GM20000 (cell line): ENCODE results near the gene ADGB.

Experiments
- DNase-seq: peaks from one replicate; pipeline ENCODE4 v3.0.0; 2012; ENCODE audit warnings: low spot score
- TF ChIP-seq, protein P1 (sequence below): IDR thresholded peaks from 2 replicates; pipeline ENCODE4 v1.5.1; 2012; ENCODE audit warnings: mild to moderate bottlenecking, control low read depth; ENCODE audit errors: extremely low read depth, missing control alignments

ADGB gene

DNA sequence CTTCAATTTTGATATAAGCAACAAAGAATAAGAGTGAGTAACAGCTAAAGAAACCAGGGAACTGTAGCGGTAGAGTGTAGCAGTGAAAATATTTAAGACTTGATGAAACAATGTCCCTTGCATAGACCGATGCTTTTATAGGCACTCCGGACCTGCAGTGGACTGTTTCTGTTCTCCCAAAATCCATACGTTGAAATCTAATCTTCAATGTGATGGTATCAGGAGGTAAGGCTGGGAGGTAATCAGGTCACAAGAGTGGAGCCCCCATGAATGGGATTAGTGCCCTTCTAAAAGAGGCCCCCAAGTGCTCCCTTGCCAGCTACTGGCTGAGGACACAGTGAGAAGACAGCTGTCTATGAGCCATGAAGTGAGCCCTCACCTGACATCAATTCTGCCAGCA is 260.4 kb downstream of the ADGB start:
- TF ChIP-seq, protein P1, sequence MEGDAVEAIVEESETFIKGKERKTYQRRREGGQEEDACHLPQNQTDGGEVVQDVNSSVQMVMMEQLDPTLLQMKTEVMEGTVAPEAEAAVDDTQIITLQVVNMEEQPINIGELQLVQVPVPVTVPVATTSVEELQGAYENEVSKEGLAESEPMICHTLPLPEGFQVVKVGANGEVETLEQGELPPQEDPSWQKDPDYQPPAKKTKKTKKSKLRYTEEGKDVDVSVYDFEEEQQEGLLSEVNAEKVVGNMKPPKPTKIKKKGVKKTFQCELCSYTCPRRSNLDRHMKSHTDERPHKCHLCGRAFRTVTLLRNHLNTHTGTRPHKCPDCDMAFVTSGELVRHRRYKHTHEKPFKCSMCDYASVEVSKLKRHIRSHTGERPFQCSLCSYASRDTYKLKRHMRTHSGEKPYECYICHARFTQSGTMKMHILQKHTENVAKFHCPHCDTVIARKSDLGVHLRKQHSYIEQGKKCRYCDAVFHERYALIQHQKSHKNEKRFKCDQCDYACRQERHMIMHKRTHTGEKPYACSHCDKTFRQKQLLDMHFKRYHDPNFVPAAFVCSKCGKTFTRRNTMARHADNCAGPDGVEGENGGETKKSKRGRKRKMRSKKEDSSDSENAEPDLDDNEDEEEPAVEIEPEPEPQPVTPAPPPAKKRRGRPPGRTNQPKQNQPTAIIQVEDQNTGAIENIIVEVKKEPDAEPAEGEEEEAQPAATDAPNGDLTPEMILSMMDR = no peak
- DNase-seq = no peak

DNA sequence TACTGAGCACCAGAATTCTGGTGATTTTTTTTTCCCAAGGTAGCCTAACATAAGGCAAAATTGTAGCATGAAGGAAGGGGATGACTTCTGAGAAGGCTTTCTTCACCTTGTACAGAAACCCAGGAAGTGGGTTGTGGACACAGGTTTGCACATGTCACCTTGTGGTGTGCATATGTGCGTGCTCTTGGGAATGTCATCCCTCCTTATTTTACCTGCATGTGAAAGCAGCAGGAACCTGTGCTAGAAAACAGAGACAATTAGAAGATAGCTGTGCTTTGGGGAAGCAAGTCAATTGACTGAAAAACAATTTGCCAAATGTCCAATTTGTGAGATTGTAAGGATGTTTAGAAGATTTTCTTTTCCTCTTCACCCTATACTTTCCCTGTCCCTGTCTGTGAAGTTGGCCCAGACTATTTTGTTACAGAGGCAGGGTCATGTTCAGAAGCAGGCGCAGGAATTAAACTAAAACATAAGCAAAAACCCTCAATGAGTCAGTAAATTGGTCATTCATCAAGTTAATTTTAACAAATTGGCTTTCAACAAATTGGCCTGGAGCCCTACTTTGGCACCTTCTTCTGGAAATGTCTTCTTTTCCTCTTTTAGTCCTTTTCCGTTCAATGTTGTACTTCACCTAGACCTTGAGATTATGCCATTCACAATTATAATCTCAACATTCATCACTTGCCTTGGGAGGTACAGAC is 261.2 kb downstream of the ADGB start:
- no peak for DNase-seq

DNA sequence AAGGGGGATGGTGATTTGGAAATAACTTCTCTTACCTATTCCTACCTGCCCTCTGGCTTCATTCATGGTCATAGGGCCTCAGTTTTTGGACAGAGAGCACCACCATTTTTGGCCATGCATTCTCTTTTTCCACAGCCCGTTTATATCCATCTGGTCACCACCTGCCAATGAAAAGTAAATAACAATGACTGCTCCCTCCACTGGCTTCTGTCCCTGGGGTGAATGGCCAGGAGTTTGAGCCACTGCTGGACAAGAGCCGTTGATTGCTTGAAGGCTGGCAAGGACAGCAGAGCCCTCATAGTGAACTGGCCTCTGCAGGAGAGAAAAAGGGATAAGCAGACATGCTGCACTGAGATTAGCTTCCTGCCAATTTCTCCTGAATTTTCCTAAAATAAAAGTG is 261.8 kb downstream of the ADGB start:
- TF ChIP-seq, protein P1 = no peak
- no peak for DNase-seq

More for the DNA sequence above, 261.2 kb downstream of the ADGB start:
- TF ChIP-seq, protein P1 = no peak

DNA sequence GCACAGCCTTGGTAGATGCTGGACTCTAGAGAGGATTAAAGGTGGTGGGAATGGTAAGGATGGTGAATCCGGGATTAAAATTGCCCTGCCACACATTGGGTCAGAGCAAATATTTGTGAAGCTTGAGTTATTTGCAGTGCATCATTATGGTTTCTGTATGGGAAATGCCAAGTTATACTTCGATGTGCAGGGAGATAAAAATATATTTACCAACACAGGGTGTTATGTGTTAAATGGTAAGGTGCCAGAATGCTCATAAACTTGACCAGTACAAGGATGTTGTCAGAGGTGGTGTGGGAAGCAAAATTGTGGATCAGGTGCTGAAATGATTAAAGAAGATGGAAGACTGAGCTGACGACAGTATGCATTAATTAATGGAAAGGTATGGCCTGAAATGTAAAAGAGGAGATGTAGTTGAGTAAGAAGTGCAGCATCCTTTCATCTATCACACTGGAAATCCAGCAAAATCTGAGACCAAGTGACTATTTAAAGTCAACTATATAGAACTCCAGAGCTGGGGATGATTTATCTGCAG is 262.3 kb downstream of the ADGB start:
- DNase-seq = no peak
- TF ChIP-seq, protein P1 = no peak

DNA sequence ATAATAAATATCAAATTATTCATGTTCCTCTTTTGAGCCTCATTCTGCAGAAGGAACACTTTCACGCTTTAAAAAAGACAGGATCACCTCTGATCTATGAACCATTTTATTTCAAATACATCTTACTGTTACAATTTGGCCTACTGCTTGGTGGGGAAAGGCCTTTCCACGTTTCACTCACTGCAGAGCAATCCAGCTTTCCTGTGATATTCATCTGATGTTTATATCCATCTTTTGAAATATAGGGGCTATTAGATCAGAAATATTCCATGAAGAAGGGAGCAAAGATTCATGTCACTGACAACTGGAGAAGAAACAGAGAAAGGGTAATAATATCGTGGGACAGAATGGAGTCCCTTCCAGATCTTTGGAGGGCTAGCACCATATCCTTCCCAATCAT is 262.9 kb downstream of the ADGB start:
- no peak for DNase-seq
- TF ChIP-seq, protein P1 = no peak

DNA sequence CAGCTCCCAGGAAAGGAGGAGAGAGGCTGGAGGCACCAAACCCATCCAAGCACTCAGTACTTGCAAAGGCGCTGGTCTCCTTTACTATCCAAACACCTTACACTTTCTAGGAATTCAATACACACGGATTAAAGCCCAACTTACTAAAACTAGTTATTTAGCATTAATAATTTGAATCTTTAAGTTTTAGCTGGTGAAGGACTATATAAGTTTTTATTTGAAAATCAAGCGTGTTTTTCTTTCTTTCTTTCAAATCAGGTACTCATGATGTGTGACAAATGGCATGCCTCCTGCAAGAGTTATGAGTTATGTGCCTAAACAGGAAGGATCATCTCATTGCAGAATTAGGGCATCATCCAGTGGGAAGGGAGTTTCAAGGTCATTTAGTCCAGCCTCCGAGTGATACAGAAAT is 263.7 kb downstream of the ADGB start:
- DNase-seq = no peak
- TF ChIP-seq, protein P1 = no peak

DNA sequence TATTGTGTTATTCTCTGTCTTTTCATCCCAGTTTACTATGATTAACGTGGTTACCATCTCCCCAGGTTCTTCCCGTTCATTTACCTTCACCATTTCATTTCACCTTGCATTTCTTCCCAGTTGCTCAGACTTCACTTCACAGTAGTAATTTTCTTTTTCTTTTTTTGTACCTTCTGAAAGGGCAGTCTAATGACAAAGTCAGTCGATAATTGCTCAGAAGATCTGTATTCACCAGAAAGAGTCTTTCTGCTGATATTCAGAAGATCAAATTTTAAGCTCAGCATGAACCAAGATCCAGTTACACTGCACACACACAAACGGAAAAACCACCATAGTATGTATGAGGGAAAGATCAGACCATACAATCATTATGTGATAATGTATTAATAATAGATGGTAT is 265.5 kb downstream of the ADGB start:
- no peak for DNase-seq
- TF ChIP-seq, protein P1 = no peak
